Measurements from ENCODE around the gene MMD.

DNA sequence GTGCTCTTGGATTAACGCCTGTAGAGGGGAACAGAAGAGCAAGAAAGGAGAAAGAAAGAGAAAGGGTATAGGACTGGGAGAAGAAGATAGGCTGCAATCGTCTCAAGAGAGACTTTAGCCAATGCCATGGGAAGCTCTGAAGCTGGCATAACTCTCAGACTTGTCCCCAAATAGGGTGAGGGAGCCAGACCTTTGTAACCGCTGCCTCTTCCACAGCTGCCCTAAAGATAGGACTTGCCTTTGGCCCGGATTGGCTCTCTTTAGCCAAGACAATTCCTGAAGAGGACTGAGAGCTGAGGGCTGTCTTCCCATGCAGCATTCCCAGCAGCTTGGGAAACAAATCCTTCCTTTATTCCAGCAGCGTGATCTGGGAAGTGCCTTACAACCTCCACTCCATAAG is 20.8 kb upstream of the MMD start:
- TF ChIP-seq TARDBP (CRISPR knock-in tag; IDR thresholded peaks at IDR 0.05) (no peak), GATAD1 (CRISPR knock-in tag; IDR thresholded peaks at IDR 0.05) (no peak), MYNN (CRISPR knock-in tag; IDR thresholded peaks at IDR 0.05; ENCODE audit: low read depth) (no peak), RELA (CRISPR knock-in tag; IDR thresholded peaks at IDR 0.05) (no peak), PHB2 (IDR thresholded peaks at IDR 0.05; ENCODE audit: partially characterized antibody) (no peak), CBX5 (CRISPR knock-in tag; IDR thresholded peaks at IDR 0.05; ENCODE audit: borderline replicate concordance) (no peak), KDM1A (CRISPR knock-in tag; IDR thresholded peaks at IDR 0.05) (no peak), EP300 (IDR thresholded peaks at IDR 0.05; ENCODE audit: low read depth in 2 of 2, low read length in 2 of 2) (no peak), EP300 (CRISPR knock-in tag; IDR thresholded peaks at IDR 0.05; ENCODE audit: borderline replicate concordance) (no peak), ZNF24 (IDR thresholded peaks at IDR 0.05) (no peak), RARG (CRISPR knock-in tag; IDR thresholded peaks at IDR 0.05; ENCODE audit: low read depth) (no peak), FOXM1 (CRISPR knock-in tag; IDR thresholded peaks at IDR 0.05) (no peak), ARNTL (CRISPR knock-in tag; IDR thresholded peaks at IDR 0.05) (no peak)
- TF ChIP-seq, protein P1, sequence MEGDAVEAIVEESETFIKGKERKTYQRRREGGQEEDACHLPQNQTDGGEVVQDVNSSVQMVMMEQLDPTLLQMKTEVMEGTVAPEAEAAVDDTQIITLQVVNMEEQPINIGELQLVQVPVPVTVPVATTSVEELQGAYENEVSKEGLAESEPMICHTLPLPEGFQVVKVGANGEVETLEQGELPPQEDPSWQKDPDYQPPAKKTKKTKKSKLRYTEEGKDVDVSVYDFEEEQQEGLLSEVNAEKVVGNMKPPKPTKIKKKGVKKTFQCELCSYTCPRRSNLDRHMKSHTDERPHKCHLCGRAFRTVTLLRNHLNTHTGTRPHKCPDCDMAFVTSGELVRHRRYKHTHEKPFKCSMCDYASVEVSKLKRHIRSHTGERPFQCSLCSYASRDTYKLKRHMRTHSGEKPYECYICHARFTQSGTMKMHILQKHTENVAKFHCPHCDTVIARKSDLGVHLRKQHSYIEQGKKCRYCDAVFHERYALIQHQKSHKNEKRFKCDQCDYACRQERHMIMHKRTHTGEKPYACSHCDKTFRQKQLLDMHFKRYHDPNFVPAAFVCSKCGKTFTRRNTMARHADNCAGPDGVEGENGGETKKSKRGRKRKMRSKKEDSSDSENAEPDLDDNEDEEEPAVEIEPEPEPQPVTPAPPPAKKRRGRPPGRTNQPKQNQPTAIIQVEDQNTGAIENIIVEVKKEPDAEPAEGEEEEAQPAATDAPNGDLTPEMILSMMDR (CRISPR knock-in tag; IDR thresholded peaks at IDR 0.05) = no peak
- TF ChIP-seq, protein P2, sequence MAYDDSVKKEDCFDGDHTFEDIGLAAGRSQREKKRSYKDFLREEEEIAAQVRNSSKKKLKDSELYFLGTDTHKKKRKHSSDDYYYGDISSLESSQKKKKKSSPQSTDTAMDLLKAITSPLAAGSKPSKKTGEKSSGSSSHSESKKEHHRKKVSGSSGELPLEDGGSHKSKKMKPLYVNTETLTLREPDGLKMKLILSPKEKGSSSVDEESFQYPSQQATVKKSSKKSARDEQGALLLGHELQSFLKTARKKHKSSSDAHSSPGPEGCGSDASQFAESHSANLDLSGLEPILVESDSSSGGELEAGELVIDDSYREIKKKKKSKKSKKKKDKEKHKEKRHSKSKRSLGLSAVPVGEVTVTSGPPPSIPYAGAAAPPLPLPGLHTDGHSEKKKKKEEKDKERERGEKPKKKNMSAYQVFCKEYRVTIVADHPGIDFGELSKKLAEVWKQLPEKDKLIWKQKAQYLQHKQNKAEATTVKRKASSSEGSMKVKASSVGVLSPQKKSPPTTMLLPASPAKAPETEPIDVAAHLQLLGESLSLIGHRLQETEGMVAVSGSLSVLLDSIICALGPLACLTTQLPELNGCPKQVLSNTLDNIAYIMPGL (CRISPR knock-in tag; IDR thresholded peaks at IDR 0.05; ENCODE audit: borderline replicate concordance in 1 of 2, low read depth in 1 of 2) = no peak
